Non-pigmented ciliary epithelial cell (primary cell): ENCODE results near the gene NOLC1.
"Not testable (repeated sequence)": the region's sequence is repeated elsewhere in the genome, so short reads cannot be mapped to it uniquely, and the experiment has no call there.

Source experiments
- DNase-seq: peaks from one replicate; pipeline ENCODE4 v3.0.0-alpha.2; 2010; ENCODE audit warnings: low read depth

Gene NOLC1

DNA sequence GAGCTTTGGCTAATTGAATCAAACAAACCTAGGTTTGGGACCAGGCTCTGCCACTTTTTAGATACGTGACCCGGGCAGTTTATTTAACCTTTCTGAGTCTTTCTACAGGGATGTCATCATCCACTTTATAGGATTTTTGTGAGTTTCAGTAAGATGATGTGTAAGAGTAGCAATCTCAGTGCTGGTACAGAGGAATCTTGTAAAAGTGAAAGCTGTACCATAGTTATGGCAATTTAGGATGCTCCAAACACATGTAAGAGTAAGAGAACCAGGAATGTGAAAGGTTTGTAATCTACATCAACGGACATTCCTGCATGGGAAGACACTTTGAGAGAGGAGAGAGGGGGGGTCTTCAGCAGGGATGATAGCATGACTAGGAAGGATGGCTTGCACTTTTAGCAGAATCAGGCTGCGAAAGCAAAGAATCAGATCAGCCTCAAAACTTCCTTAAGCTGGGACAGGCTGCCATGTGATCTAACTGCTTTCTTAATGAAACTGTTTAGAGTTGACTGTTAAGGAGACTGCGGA, 968 bp downstream of the NOLC1 start:
- DNase-seq, result no peak

DNA sequence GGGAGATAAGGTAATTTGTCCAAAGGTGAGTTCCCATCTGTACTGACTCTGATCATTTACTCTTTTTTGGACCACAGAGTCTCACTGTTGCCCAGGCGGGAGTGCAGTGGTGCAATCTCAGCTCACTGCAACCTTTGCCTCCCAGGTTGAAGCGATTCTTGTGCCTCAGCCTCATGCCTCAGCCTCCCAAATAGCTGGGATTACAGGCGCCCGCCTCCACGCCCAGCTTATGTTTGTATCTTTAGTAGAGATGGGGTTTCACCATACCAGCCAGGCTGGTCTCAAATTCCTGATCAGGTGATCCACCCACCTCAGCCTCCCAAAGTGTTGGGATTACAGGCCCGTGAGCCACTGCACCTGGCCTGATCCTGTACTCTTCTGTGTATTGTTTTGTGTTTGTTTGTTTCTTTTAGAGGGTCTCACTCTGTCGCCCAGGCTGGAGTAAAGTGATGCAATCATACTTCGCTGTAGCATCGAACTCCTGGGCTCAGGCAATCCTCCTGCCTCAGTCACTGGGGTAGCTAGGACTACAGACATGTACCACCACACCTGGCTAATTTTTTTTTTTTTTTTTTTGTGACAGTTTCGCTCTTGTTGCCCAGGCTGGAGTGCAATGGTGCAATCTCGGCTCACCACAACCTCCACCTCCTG, 2.4 kb downstream of the NOLC1 start:
- DNase-seq, result no peak

DNA sequence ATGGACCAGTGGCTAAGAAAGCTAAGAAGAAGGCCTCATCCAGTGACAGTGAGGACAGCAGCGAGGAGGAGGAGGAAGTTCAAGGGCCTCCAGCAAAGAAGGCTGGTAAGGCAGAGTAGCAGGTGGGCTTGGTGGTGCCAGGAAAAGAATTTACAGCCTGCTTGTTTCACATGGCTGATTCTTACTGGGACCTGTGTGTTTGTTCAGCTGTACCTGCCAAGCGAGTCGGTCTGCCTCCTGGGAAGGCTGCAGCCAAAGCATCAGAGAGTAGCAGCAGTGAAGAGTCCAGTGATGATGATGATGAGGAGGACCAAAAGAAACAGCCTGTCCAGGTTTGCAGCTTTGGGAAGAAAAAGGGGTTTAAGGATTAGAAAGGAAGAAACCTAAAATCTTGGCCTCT, 5.0 kb downstream of the NOLC1 start:
- DNase-seq, result no peak

GRCh38 chr10:102159051-102159597, 6.9 kb downstream of the NOLC1 start:
- no peak for DNase-seq

DNA sequence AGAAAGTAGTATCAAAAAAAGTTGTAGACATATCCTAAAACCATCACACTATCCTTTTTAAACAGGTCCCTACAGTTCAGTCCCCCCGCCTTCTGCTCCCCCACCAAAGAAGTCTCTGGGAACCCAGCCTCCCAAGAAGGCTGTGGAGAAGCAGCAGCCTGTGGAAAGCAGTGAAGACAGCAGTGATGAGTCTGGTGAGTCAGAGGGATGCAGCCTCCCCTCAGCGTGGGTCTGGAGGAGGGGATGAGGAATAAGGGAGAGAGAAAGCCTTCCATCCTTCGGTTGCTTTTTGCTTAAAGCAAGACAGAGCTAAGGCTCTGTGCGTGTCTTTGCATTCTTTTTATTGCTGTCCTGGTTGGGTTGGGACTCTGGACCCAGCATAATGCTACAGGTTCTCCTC, 7.6 kb downstream of the NOLC1 start:
- no peak for DNase-seq

DNA sequence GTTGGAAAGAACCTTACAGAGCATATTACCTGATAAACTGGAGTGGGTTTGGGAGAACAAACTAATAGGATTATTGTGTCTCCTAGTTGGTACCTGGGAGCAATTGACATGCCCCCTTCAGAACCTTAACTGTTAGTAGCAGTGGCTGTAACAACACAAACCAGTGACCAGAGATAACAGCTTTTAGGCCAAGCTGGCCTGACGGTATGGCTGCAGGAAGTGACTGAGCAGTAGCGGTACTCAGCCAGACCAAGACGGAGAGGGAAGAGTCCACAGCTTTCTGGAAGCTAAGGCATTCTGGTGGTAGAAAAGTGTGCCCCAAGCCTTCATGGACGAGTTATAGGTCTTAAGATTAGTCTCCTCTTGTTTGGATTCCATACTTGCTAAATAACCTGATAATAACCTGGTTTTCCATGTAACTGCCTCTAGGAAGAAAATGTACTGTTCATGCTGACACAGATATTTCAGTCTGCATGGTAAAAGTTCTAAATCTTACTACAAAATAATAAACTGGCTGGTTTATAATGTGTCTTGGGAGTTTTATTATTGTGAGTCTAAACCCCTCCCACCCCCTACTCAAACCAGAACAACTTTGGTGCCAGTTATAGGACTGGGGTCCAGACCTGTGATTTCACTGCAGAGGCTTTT, 11.3 kb downstream of the NOLC1 start:
- no peak for DNase-seq

DNA sequence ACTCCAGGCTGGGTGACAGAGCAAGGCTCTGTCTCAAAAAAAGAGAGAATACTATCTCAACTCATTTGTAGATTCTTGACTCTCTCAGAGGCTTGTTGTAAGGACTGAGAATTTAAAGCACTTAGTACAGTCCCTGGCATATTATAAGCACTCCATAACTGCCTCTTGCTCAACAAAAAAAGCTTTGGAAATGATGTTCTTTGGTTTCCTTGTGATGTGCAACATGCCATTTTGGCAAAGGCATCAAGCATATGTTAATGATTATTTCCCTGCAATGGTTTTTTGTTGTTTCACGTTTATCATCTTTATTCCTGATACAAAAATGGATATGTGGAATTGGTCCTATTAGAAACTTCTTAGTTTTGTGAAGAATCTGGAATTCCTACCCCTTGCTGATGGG, 15.7 kb downstream of the NOLC1 start:
- DNase-seq, result no peak

GRCh38 chr10:102170602-102171001, 18.4 kb downstream of the NOLC1 start:
- DNase-seq, result no peak

- DNase-seq, result no peak
These were observed 20.1 kb downstream of the NOLC1 start for GRCh38 chr10:102172288-102172687.

GRCh38 chr10:102175415-102175814, 23.2 kb downstream of the NOLC1 start:
- DNase-seq, result no peak

DNA sequence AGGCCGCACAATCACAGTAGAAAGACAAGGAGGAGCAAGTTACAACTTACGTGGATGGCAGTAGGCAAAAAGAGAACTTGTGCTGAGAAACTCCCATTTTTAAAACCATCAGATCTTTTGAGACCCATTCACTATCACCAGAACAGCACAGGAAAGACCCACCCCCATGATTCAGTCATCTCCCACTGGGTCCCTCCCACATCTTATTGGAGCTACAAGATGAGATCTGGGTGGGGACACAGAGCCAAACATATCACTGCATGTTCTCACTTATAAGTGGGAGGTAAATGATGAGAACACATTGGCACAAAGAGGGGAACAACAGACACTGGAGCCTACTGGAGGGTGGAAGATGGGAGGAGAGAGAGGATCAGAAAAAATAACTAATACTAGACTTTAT, 32.4 kb downstream of the NOLC1 start:
- no peak for DNase-seq

DNA sequence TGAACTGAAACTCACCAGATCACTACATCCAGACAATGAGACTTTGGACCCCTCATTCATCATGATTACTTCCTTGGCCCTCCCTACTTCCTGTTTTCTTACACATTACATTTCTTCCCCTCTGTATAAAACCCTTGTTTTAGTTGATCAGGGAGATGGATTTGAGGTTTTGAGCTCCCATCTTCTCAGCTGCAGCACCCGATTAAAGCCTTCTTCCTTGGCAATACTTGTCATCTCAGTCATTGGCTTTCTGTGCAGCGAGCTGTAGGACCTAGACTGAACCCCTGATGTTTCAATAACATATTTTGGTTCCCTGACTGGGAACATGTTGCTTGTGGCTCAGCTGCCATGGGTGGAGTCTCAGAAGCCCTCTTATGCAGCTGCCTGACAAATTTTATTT, 33.1 kb downstream of the NOLC1 start:
- DNase-seq, result no peak

DNA sequence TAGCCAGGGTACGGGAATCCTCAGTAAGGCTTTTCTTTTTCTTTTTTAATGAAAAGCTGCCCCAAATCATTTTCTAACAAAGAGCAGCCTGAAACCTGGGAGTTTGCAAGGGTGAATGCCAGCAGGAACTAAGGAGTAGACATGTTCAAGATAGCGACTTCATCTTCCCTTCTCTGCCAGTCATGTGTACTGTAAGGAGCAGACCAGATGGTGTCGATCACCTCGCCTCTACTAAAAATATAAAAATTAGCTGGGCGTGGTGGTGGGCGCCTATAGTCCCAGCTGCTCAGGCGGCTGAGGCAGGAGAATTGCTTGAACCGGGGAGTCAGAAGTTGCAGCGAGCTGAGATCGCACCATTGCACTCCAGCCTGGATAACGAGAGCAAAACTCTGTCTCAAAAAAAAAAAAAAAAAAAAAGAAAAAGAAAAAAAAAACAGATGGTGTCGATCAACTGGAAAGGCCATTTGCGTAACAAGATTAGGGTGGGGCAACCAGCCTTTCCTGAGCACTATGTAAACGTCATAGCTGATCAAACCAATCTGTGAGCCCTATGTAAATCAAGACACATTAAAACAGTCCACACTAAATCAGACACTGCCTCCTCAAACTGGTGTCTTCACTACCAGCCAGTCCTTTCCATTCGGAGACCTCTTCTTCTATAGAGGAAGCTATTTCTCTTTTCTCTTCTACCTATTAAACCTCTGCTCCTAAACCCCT, 33.8 kb downstream of the NOLC1 start:
- DNase-seq, result no peak

GRCh38 chr10:102188298-102188940, 36.2 kb downstream of the NOLC1 start:
- DNase-seq, result no peak

- not testable (repeated sequence) for DNase-seq
These were observed 37.0 kb downstream of the NOLC1 start for GRCh38 chr10:102188941-102189898.

- no peak for DNase-seq
These were observed 39.8 kb downstream of the NOLC1 start for GRCh38 chr10:102191956-102192355.

DNA sequence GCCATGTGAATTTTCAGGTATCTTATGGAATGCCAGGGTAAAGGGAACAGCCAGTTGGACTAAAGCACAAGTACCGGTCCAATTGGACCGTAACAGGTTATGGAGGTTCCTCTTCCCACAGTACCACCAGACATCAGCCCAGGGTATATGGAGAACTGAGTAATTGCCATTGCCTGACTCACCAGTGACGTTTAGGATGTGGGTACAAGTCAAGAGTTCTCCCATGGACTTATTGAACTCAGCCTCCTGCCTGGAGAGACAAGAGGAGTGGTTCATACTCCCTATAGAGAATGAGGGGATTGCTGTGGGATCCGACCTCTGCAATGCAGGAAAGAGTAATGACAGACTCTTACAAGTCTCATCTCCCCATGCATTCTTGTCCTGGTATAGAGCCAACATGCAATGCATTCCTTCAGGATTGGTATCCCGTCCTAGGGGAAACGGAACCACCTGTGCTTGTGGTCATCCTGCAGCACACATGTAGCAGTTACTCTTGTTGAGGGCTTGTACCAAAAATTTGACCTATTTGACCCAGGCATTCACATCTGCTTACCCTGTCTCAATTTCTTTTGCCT, 43.2 kb downstream of the NOLC1 start:
- no peak for DNase-seq

DNA sequence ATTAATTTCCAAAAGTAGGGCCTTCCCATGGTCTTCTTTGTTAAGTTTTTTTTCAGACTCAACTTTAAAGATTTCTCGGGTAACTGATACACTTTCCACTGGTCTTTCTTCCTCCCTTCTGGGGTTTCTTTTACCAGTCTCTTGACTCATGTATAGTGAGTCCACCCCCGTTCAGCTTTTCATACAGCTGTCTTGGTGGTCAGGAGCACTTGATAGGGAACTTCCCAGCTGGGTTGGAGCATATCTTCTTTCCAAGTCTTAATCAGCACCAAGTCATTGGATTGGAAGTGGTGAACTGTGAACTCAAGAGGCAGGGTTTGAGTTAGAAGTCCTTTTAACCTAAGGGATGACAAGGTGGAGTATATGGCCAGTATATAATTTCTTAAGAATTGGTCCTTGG, 44.7 kb downstream of the NOLC1 start:
- no peak for DNase-seq

GRCh38 chr10:102198027-102198426, 45.8 kb downstream of the NOLC1 start:
- no peak for DNase-seq

GRCh38 chr10:102200751-102201640, 48.8 kb downstream of the NOLC1 start:
- no peak for DNase-seq
